Naive thymus-derived CD4-positive, alpha-beta T cell (primary cell): Measurements from ENCODE around the gene INCENP. TPM values are rescaled to one million over a fixed set of nuclear protein-coding genes. Genes with fewer than 3 reads are reported as not detected.

Experiments used
- ATAC-seq: fragments of 150-1000 bp; cut with Tn5 transposase; 2 replicates; pipeline ENCODE4 v1.10.0; 2021; ENCODE audit warnings: mild to moderate bottlenecking, moderate library complexity
- CTCF ChIA-PET: fragments of 350-600 bp; sonication (Branson Sonifier 250); formaldehyde crosslinking; loops from one replicate; lab custom pipeline; 2021; ENCODE audit warnings: antibody characterized with exemption; lab: Charles Lee
- POLR2A ChIA-PET: fragments of 350-600 bp; sonication (Branson Sonifier 250); formaldehyde crosslinking; loops from one replicate; lab custom pipeline; 2021; ENCODE audit warnings: antibody characterized with exemption, inconsistent platforms; lab: Charles Lee
- DNase-seq, 9 donors: peaks; one replicate each; pipeline versions ENCODE4 v3.0.0 to v3.0.0-alpha.2; 2020 to 2022; ENCODE audit warnings: mixed read lengths in 1 of 9
- H3K27ac ChIP-seq: one replicate; pipeline ENCODE4 v1.7.0; 2013; ENCODE audit warnings: mild to moderate bottlenecking, low read depth, low read length, moderate library complexity
- H3K27me3 ChIP-seq, 2 donors: one replicate each; pipeline ENCODE4 v1.7.0; 2013; ENCODE audit warnings: low read length in 2 of 2, mild to moderate bottlenecking in 2 of 2, moderate library complexity in 2 of 2; ENCODE audit not compliant: control insufficient read depth in 2 of 2, insufficient read depth in 2 of 2
- H3K36me3 ChIP-seq, 3 experiments: 1 replicate in 2 of 3; 2 replicates in 1 of 3; pipeline ENCODE4 v1.7.0; 2013; ENCODE audit warnings: low read length in 3 of 3, mild to moderate bottlenecking in 3 of 3, moderate library complexity in 1 of 3; ENCODE audit not compliant: insufficient read depth in 3 of 3, control insufficient read depth in 2 of 3
- H3K4me1 ChIP-seq, 2 donors: one replicate each; pipeline ENCODE4 v1.7.0; 2013; ENCODE audit warnings: low read length in 2 of 2, mild to moderate bottlenecking in 2 of 2, moderate library complexity in 1 of 2; ENCODE audit not compliant: control insufficient read depth in 2 of 2, insufficient read depth in 2 of 2
- H3K4me3 ChIP-seq: 2 replicates; pipeline ENCODE4 v1.7.0; 2013; ENCODE audit warnings: mild to moderate bottlenecking, low read length
- H3K9me3 ChIP-seq, 3 experiments: 1 replicate in 2 of 3; 2 replicates in 1 of 3; pipeline ENCODE4 v1.7.0; 2013; ENCODE audit warnings: low read length in 3 of 3; ENCODE audit not compliant: control insufficient read depth in 2 of 3
- H3K27ac Mint-ChIP-seq, 9 donors: one replicate each; pipeline ENCODE4 v1.8.0; 2020 to 2022; ENCODE audit warnings: mixed read lengths in 9 of 9, mild to moderate bottlenecking in 8 of 9, moderate library complexity in 5 of 9, inconsistent platforms in 2 of 9
- H3K27me3 Mint-ChIP-seq, 5 donors: one replicate each; pipeline ENCODE4 v1.8.0; 2021 to 2022; ENCODE audit warnings: mixed read lengths in 5 of 5, mild to moderate bottlenecking in 1 of 5
- H3K36me3 Mint-ChIP-seq, 5 donors: one replicate each; pipeline ENCODE4 v1.8.0; 2020 to 2022; ENCODE audit warnings: mixed read lengths in 5 of 5, mild to moderate bottlenecking in 3 of 5, inconsistent platforms in 1 of 5
- H3K4me1 Mint-ChIP-seq, 7 donors: one replicate each; pipeline ENCODE4 v1.8.0; 2020 to 2022; ENCODE audit warnings: mixed read lengths in 7 of 7, mild to moderate bottlenecking in 3 of 7, inconsistent platforms in 1 of 7
- H3K4me3 Mint-ChIP-seq, 10 donors: one replicate each; pipeline ENCODE4 v1.8.0; 2020 to 2022; ENCODE audit warnings: mild to moderate bottlenecking in 10 of 10, mixed read lengths in 10 of 10, moderate library complexity in 6 of 10, inconsistent platforms in 2 of 10
- H3K9me3 Mint-ChIP-seq, 11 donors: one replicate each; pipeline ENCODE4 v1.8.0; 2020 to 2022; ENCODE audit warnings: mixed read lengths in 11 of 11, mild to moderate bottlenecking in 4 of 11, inconsistent platforms in 1 of 11, moderate library complexity in 1 of 11
- intact Hi-C, 2 donors: fragments of 100-400 bp; cut with micrococcal nuclease; formaldehyde crosslinking; loops; one replicate each; pipeline ENCODE4 v1.15.1; 2023
- polyA plus RNA-seq, 2 donors: library from polyadenylated mRNA; unstranded; fragments of 300-500 nt; fragmentation: Illumina TruSeq; gene quantifications; one replicate each; pipeline ENCODE4 v1.2.3, GENCODE V29; 2021
- total RNA-seq, 6 experiments: library from RNA in 5 of 6; stranded (reverse) in 5 of 6; gene quantifications; 1 replicate in 5 of 6; 2 replicates in 1 of 6; pipeline ENCODE4 v1.2.3 and lab custom pipeline; 2021 to 2026

The INCENP gene
- total and polyA plus RNA-seq, 7 experiments from 2014 or later: 2.8 to 124 (median 19.9) TPM

DNA sequence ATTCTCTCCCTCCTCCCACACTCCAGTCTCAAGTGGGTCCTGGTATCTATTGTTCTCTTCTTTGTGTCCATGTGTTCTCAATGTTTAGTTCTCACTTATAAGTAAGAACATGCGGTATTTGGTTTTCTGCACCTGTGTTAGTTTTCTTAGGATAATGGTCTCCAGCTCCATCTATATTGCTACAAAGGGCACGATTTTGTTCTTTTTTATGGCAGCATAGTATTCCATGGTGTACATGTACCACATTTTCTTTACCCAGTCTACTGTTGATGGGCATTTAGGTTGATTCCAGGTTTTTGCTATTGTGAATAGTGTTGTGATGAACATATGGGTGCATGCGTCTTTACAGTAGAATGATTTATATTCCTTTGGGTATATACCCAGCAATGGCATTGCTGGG is 4.2 kb upstream of the INCENP start:
- no peaks in the 10 kb centered on the region for H3K27me3 ChIP-seq
- Mint-ChIP-seq H3K4me3 (no peak overlapping the region), H3K9me3 (peaks cover 0 to 11% (median 3%) of the 10 kb centered on the region in 11 donors), H3K36me3 (peaks cover 0 to 5% (median 0%) of the 10 kb centered on the region in 5 donors), H3K4me1 (peaks cover 4 to 13% (median 9%) of the 10 kb centered on the region in 7 donors), H3K27ac (peak overlapping the region in 1 of 9 donors; percentile 37), H3K27me3 (peaks cover 0 to 42% (median 0%) of the 10 kb centered on the region in 5 donors)
- intact Hi-C loops: no loop called here
- H3K27ac ChIP-seq: no peak overlapping the region
- DNase-seq (no peak), ATAC-seq (no peak)
- CTCF ChIA-PET: no interaction called here
- H3K4me3 ChIP-seq: no peak overlapping the region
- H3K9me3 ChIP-seq: no peaks in the 10 kb centered on the region
- peaks cover 0 to 3% of the 10 kb centered on the region in 2 donors for H3K4me1 ChIP-seq
- POLR2A ChIA-PET: no interaction called here
- H3K36me3 ChIP-seq: peaks cover 0 to 7% (median 0%) of the 10 kb centered on the region in 3 experiments

DNA sequence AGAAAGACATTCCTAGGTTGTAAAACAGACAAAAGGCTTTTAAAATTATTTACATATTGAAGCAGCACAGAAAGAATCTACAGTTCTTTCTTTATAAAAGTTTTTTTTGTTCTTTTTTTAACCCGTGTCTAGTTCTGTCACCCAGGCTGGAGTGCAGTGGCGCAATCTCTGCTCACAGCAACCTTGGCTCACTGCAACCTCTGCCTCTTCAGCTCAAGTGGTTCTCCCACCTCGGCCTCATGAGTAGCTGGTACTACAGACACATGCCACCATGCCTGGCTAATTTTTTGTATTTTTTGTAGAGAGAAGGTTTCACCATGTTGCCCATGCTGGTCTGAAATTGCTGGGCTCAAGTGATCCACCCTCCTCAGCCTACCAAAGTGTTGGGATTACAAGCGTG is 3.8 kb upstream of the INCENP start:
- ATAC-seq (no peak), DNase-seq (no peak)
- intact Hi-C loops: loop anchor here (5.0 to 10.0 kb wide), 6 partner anchors 288 to 1278 kb away; partner anchors contain the start of genes SDHAF2 (in 2 of the 2), CCDC86 (in 1 of the 2), PRPF19 (in 1 of the 2) and SLC3A2 (in 1 of the 2)
- ChIA-PET CTCF (no interaction called here), POLR2A (no interaction called here)
- Mint-ChIP-seq H3K36me3 (peaks cover 0 to 8% (median 0%) of the 10 kb centered on the region in 5 donors), H3K9me3 (peaks cover 0 to 11% (median 3%) of the 10 kb centered on the region in 11 donors), H3K4me1 (peaks cover 8 to 17% (median 13%) of the 10 kb centered on the region in 7 donors), H3K4me3 (no peak overlapping the region), H3K27ac (no peak overlapping the region), H3K27me3 (peaks cover 0 to 37% (median 0%) of the 10 kb centered on the region in 5 donors)
- H3K9me3 ChIP-seq: no peaks in the 10 kb centered on the region
- H3K36me3 ChIP-seq: peaks cover 0 to 7% (median 0%) of the 10 kb centered on the region in 3 experiments
- H3K27me3 ChIP-seq: no peaks in the 10 kb centered on the region
- H3K4me3 ChIP-seq: no peak overlapping the region
- H3K27ac ChIP-seq: no peak overlapping the region
- peaks cover 4 to 7% of the 10 kb centered on the region in 2 donors for H3K4me1 ChIP-seq

DNA sequence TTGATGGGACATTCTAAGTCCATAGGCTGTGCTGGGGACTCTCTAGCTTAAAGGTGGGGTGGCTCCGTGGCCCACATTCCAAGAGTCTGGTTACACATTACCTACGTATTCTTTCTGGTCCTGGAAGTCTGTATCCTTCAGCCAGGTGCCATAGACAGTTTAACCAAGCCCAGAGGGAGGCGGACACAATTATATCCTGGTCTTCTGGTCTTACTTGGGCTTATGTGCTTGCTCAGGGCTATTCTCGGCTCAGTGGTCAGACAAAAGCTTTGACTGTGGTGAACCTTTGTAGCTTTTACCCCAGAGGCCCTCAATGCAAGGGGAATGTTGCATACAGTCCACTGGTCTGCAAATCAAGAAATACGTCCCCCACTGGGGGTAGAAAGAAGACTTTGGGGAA is 3.4 kb upstream of the INCENP start:
- DNase-seq: no peak
- Histone ChIP-seq H3K4me3 (no peak overlapping the region), H3K9me3 (no peaks in the 10 kb centered on the region), H3K27ac (no peak overlapping the region), H3K27me3 (no peaks in the 10 kb centered on the region), H3K36me3 (peaks cover 0 to 7% (median 0%) of the 10 kb centered on the region in 3 experiments), H3K4me1 (peaks cover 6 to 9% of the 10 kb centered on the region in 2 donors)
- Mint-ChIP-seq H3K4me3 (no peak overlapping the region), H3K27me3 (peaks cover 0 to 33% (median 0%) of the 10 kb centered on the region in 5 donors), H3K4me1 (peaks cover 12 to 21% (median 18%) of the 10 kb centered on the region in 7 donors), H3K36me3 (peaks cover 0 to 8% (median 0%) of the 10 kb centered on the region in 5 donors), H3K9me3 (peaks cover 0 to 11% (median 3%) of the 10 kb centered on the region in 11 donors), H3K27ac (no peak overlapping the region)
- ChIA-PET CTCF (interaction anchor here (0.6 kb wide), 1 partner anchor 18 kb away, joined by 5 read pairs; no protein-coding TSS in a partner anchor), POLR2A (interaction anchor here (0.7 kb wide), 1 partner anchor 735 kb away, joined by 5 read pairs; no protein-coding TSS in a partner anchor)
- intact Hi-C loops: loop anchor here (5.0 to 10.0 kb wide), 6 partner anchors 288 to 1278 kb away; partner anchors contain the start of genes SDHAF2 (in 2 of the 2), CCDC86 (in 1 of the 2), PRPF19 (in 1 of the 2) and SLC3A2 (in 1 of the 2)
- no peak for ATAC-seq

DNA sequence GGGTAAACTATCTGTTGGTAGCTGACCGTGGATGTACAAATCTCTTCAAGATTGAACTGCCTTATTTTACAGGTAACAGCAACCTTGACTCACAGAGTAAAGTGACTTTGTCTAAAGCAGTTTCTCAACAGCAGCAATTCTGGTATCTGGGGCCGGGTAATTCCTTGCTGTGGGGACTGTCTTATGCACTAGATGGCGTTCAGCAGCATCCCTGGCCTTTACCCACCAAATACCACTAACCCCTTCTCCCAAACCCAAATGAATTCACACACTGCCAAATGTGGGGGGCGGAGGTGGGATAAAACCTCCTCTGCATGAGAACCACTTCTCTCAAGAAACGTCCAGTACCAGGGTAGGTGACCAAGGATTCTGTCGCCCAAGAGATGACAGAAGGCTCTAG is 1.7 kb upstream of the INCENP start:
- H3K27me3 Mint-ChIP-seq: peaks cover 0 to 22% (median 0%) of the 10 kb centered on the region in 5 donors
- ATAC-seq (no peak), DNase-seq (no peak)
- CTCF ChIA-PET: no interaction called here
- Histone ChIP-seq H3K27ac (no peak overlapping the region), H3K9me3 (no peaks in the 10 kb centered on the region), H3K4me1 (peaks cover 6 to 9% of the 10 kb centered on the region in 2 donors), H3K4me3 (no peak overlapping the region), H3K27me3 (no peaks in the 10 kb centered on the region), H3K36me3 (peaks cover 0 to 7% (median 0%) of the 10 kb centered on the region in 3 experiments)
- H3K27ac Mint-ChIP-seq: no peak overlapping the region
- H3K4me1 Mint-ChIP-seq: peaks cover 17 to 33% (median 27%) of the 10 kb centered on the region in 7 donors
- peak overlapping the region in 1 of 10 donors; percentile 12 for H3K4me3 Mint-ChIP-seq
- peaks cover 0 to 3% (median 0%) of the 10 kb centered on the region in 5 donors for H3K36me3 Mint-ChIP-seq
- H3K9me3 Mint-ChIP-seq: no peaks in the 10 kb centered on the region
- intact Hi-C loops: loop anchor here (2.0 to 10.0 kb wide), 7 partner anchors 290 to 1280 kb away; partner anchors contain the start of genes SDHAF2 (in 2 of the 2), SLC3A2 (in 2 of the 2), CCDC86 (in 1 of the 2) and PRPF19 (in 1 of the 2)
- POLR2A ChIA-PET: no interaction called here

DNA sequence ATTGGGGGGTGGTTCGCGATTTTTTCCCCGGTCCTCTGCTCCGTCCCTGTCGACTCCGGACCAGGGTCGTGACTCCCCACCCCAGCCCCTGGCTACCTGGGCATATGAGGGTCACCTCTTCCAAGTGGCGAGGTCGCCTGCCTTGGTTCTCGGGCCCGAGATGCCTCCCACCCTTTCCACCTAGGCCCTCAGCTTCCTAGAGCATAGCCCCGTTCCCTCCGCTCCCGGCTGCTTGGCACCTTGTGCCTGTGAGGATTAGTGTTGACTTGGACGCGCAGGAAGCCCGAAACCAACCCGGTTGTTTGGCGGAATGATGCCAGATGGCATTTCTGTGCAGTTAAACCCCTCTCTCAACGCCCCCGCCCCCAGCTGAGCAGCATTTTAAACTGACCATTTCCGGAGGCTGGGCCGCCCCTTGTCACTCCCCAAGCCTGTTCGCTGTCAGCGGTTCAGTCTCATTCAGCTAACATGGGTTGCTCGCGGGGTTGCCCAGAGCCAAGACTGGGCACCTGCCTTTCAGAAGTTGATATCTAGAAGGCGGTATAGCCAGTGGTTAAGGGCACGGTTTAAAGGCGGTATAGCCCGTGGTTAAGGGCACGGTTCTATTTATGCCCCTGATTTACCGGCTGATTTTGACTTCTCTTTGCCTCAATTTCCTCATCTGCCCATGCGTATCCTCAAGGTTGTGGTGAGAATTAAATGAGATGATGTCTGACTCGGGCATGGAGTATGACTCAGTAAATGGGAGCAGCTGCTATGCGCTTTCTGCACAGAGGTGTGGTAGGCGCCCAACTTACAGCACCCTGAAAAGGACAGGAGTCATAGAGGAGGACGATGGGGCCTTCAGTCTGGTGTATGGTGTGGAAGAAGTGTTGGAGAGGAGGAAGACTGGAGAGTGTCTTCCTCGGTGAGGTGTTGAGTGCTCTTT is 639 bp downstream of the INCENP start:
- Mint-ChIP-seq H3K4me1 (peaks cover 24 to 40% (median 28%) of the 10 kb centered on the region in 7 donors), H3K9me3 (no peaks in the 10 kb centered on the region), H3K36me3 (peaks cover 0 to 11% (median 3%) of the 10 kb centered on the region in 5 donors), H3K27ac (peak overlapping the region; percentile 53 to 95 (median 91)), H3K27me3 (peaks cover 0 to 11% (median 0%) of the 10 kb centered on the region in 5 donors), H3K4me3 (peak overlapping the region; percentile 89 to 95 (median 94))
- Histone ChIP-seq H3K27ac (peak overlapping the region; percentile 81), H3K4me3 (peak overlapping the region; percentile 87), H3K9me3 (no peaks in the 10 kb centered on the region), H3K4me1 (peaks cover 6 to 9% of the 10 kb centered on the region in 2 donors), H3K36me3 (peaks cover 0 to 20% (median 3%) of the 10 kb centered on the region in 3 experiments), H3K27me3 (no peaks in the 10 kb centered on the region)
- intact Hi-C loops: loop anchor here (1.0 to 10.0 kb wide), 7 partner anchors 157 to 1282 kb away; partner anchors contain the start of genes SDHAF2 (in 2 of the 2), CCDC86 (in 1 of the 2), FTH1 (in 1 of the 2) and PRPF19 (in 1 of the 2)
- CTCF ChIA-PET: interaction anchor here (0.6 kb wide), 1 partner anchor 39 kb away, joined by 4 read pairs; no protein-coding TSS in a partner anchor
- ATAC-seq (no peak), DNase-seq (peak in 2 of 9 donors; percentile 13 to 53)
- POLR2A ChIA-PET: interaction anchor here (0.5 to 1.8 kb wide), 4 partner anchors 12 to 707 kb away, joined by 3 to 5 read pairs (median 4); partner anchors contain the start of genes FTH1 and STX5

DNA sequence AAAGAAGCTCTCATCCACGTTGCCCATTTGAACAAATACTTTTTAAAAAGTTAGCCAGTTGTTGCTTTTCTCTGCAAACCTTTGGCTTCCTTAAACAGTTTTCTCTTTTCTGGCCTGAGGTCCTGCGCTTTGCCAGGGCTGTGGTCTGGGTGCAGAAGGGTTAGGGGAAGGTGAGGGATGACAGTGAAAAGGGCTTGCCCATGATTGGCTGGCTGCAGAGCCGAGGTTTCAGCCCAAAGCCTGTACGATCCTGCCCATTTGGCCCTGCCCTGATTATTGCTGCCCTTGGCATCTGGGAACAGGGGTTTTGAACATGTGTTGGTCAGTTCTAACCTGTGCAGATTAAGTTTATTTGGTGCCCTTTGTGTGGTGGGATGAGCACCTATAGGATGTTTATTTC is 1.5 kb downstream of the INCENP start:
- CTCF ChIA-PET: no interaction called here

More for the DNA sequence above, 1.5 kb downstream of the INCENP start:
- ATAC-seq: no peak
- peak overlapping the region; percentile 89 to 95 (median 94) for H3K4me3 Mint-ChIP-seq
- no peaks in the 10 kb centered on the region for H3K9me3 Mint-ChIP-seq
- peak overlapping the region; percentile 87 for H3K4me3 ChIP-seq
- H3K27me3 ChIP-seq: no peaks in the 10 kb centered on the region
- DNase-seq: no peak
- peaks cover 0 to 3% (median 0%) of the 10 kb centered on the region in 5 donors for H3K27me3 Mint-ChIP-seq
- peaks cover 0 to 12% (median 5%) of the 10 kb centered on the region in 5 donors for H3K36me3 Mint-ChIP-seq
- no peak overlapping the region for H3K27ac ChIP-seq
- H3K4me1 ChIP-seq: peaks cover 6 to 9% of the 10 kb centered on the region in 2 donors
- peak overlapping the region in 4 of 9 donors; percentile 27 to 91 (median 78) for H3K27ac Mint-ChIP-seq
- peaks cover 24 to 40% (median 28%) of the 10 kb centered on the region in 7 donors for H3K4me1 Mint-ChIP-seq
- H3K36me3 ChIP-seq: peaks cover 0 to 29% (median 3%) of the 10 kb centered on the region in 3 experiments
- POLR2A ChIA-PET: no interaction called here
- no peaks in the 10 kb centered on the region for H3K9me3 ChIP-seq
- intact Hi-C loops: loop anchor here in 1 of 2 donors (10.0 kb wide), 1 partner anchor 691 kb away; the partner anchor contains the start of gene SDHAF2
